Large intestine (tissue), 3 donors: Measurements from ENCODE around the gene RRH. TPM values are rescaled to one million over a fixed set of nuclear protein-coding genes. Genes with fewer than 3 reads are reported as not detected.
"Not testable (repeated sequence)": the region's sequence is repeated elsewhere in the genome, so short reads cannot be mapped to it uniquely, and the experiment has no call there.

Source experiments
- DNase-seq, 2 donors: peaks; one replicate each; pipeline versions ENCODE4 v3.0.0 to v3.0.0-alpha.2; 2013
- H3K27ac ChIP-seq: one replicate; pipeline ENCODE4 v1.5.1; 2013; ENCODE audit warnings: low read length
- H3K27me3 ChIP-seq: 2 replicates; pipeline ENCODE4 v1.6.1; 2013; ENCODE audit warnings: low read length; ENCODE audit not compliant: control insufficient read depth, insufficient read depth
- H3K36me3 ChIP-seq: 2 replicates; pipeline ENCODE4 v1.6.1; 2013; ENCODE audit warnings: low read length; ENCODE audit not compliant: control insufficient read depth, insufficient read depth
- H3K4me1 ChIP-seq: one replicate; pipeline ENCODE4 v1.6.1; 2013; ENCODE audit warnings: low read length; ENCODE audit not compliant: control insufficient read depth, insufficient read depth
- H3K4me3 ChIP-seq: one replicate; pipeline ENCODE4 v1.5.1; 2013; ENCODE audit warnings: low read length
- H3K9me3 ChIP-seq: one replicate; pipeline ENCODE4 v1.6.1; 2013; ENCODE audit warnings: mild to moderate bottlenecking, low read depth, low read length, moderate library complexity; ENCODE audit not compliant: control insufficient read depth
- WGBS: methylation state at CpG from one replicate; pipeline ENCODE4 v1.1.5; 2013; ENCODE audit warnings: low lambda C conversion rate; ENCODE audit not compliant: insufficient coverage; 5-methylcytosine and 5-hydroxymethylcytosine counted together
- polyA plus RNA-seq: library from polyadenylated mRNA; unstranded; fragments of 120-200 nt; gene quantifications from one replicate; pipeline ENCODE4 v1.2.1, GENCODE V29; 2013

RRH gene
- polyA plus RNA-seq, 1 donor = 0.28 TPM

- no CpG with 5 or more reads among the region's 2 CpGs for WGBS
- no peak for DNase-seq
- H3K27me3 ChIP-seq = no peaks in the 10 kb centered on the region
- no peaks in the 10 kb centered on the region for H3K4me1 ChIP-seq
- no peaks in the 10 kb centered on the region for H3K36me3 ChIP-seq
- no peak overlapping the region for H3K27ac ChIP-seq
- no peaks in the 10 kb centered on the region for H3K9me3 ChIP-seq
- no peak overlapping the region for H3K4me3 ChIP-seq
Observed at GRCh38 chr4:109872065-109872464, 44.3 kb downstream of the RRH start.

GRCh38 chr4:109872950-109873656 is 45.3 kb downstream of the RRH start:
- Histone ChIP-seq H3K9me3 (no peaks in the 10 kb centered on the region), H3K4me3 (no peak overlapping the region), H3K36me3 (no peaks in the 10 kb centered on the region), H3K27me3 (no peaks in the 10 kb centered on the region), H3K4me1 (no peaks in the 10 kb centered on the region), H3K27ac (no peak overlapping the region)
- DNase-seq = no peak
- 100% methylated on average over 2 of the region's 6 CpGs for WGBS

- no peaks in the 10 kb centered on the region for H3K27me3 ChIP-seq
- 80% methylated on average over 3 of the region's 11 CpGs for WGBS
- H3K4me3 ChIP-seq = no peak overlapping the region
- H3K36me3 ChIP-seq = no peaks in the 10 kb centered on the region
- H3K27ac ChIP-seq = no peak overlapping the region
- no peak for DNase-seq
- no peaks in the 10 kb centered on the region for H3K4me1 ChIP-seq
- no peaks in the 10 kb centered on the region for H3K9me3 ChIP-seq
Observed at GRCh38 chr4:109873791-109874514, 46.2 kb downstream of the RRH start.

GRCh38 chr4:109875106-109875505 is 47.3 kb downstream of the RRH start:
- Histone ChIP-seq H3K9me3 (no peaks in the 10 kb centered on the region), H3K36me3 (no peaks in the 10 kb centered on the region), H3K4me3 (no peak overlapping the region), H3K27me3 (no peaks in the 10 kb centered on the region), H3K4me1 (no peaks in the 10 kb centered on the region), H3K27ac (no peak overlapping the region)
- WGBS = 100% methylated on average over 1 of the region's 1 CpG
- no peak for DNase-seq

DNA sequence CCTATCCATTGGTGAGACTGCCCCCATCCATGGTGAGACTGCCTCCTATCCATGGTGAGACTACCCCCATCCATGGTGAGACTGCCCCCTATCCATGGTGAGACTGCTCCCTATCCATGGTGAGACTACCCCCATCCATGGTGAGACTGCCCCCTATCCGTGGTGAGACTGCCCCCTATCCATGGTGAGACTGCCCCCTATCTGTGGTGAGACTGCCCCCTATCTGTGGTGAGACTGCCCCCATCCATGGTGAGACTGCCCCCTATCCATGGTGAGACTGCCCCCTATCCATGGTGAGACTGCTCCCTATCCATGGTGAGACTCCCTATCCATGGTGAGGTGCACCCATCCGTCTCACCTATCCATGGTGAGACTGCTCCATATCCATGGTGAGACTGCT is 47.8 kb downstream of the RRH start:
- DNase-seq, H3K27ac ChIP-seq, H3K4me1 ChIP-seq, H3K9me3 ChIP-seq, H3K36me3 ChIP-seq, H3K4me3 ChIP-seq, H3K27me3 ChIP-seq: not testable (repeated sequence)
- no CpG with 5 or more reads among the region's 2 CpGs for WGBS

GRCh38 chr4:109876634-109877265 is 49.0 kb downstream of the RRH start:
- no peak overlapping the region for H3K4me3 ChIP-seq
- WGBS = 100% methylated on average over 1 of the region's 2 CpGs
- H3K36me3 ChIP-seq = no peaks in the 10 kb centered on the region
- H3K27ac ChIP-seq = no peak overlapping the region
- no peaks in the 10 kb centered on the region for H3K9me3 ChIP-seq
- no peaks in the 10 kb centered on the region for H3K4me1 ChIP-seq
- no peaks in the 10 kb centered on the region for H3K27me3 ChIP-seq
- DNase-seq = no peak

DNA sequence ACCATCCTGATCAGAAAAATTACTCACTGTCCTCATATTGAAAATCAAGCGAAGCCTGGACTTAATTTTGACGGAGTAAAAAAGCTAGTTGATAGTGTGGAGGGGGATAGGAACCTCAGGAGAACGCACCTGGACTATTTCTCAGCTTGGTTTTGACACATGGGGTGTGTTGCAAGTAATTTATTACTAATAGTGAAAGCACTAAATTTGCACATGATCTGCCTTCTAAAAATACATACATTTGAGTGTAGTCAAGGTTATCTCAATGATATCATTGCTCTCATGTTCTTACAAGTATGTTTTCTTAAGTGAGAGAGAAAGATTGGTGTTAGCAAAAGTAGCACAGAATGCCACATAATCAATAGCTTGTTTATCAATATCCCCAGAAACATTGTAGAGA is 49.6 kb downstream of the RRH start:
- no peaks in the 10 kb centered on the region for H3K4me1 ChIP-seq
- 100% methylated on average over 3 of the region's 3 CpGs for WGBS
- no peaks in the 10 kb centered on the region for H3K27me3 ChIP-seq
- DNase-seq = no peak
- H3K4me3 ChIP-seq = no peak overlapping the region
- H3K27ac ChIP-seq = no peak overlapping the region
- no peaks in the 10 kb centered on the region for H3K36me3 ChIP-seq
- H3K9me3 ChIP-seq = no peaks in the 10 kb centered on the region

- no peaks in the 10 kb centered on the region for H3K4me1 ChIP-seq
- WGBS = no CpG with 5 or more reads among the region's 2 CpGs
- H3K27me3 ChIP-seq = no peaks in the 10 kb centered on the region
- no peaks in the 10 kb centered on the region for H3K9me3 ChIP-seq
- DNase-seq = no peak
- H3K36me3 ChIP-seq = no peaks in the 10 kb centered on the region
- no peak overlapping the region for H3K4me3 ChIP-seq
- H3K27ac ChIP-seq = no peak overlapping the region
Observed at GRCh38 chr4:109878355-109878754, 50.6 kb downstream of the RRH start.

DNA sequence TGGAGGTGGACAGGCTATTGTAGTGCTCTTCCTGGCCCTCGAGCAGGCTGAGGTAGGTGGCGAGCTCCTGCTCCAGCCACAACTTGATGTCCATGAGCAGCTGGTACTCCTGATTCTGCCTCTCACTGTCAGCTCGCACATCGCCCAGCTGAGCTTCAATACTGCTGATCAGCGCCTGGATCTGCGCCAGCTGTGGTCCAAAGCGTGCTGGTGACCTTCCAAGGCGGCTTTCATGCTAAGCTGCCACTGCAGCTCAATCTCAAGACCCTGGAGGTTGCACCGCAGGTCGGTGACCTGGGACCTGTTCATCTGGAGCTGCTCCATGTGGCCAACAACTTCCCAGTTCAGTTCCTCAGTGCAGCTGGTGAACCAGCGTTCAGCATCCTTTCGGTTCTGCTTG is 51.3 kb downstream of the RRH start:
- H3K4me1 ChIP-seq = no peaks in the 10 kb centered on the region
- no peak overlapping the region for H3K4me3 ChIP-seq
- no peaks in the 10 kb centered on the region for H3K9me3 ChIP-seq
- H3K27me3 ChIP-seq = no peaks in the 10 kb centered on the region
- H3K27ac ChIP-seq = no peak overlapping the region
- no peak for DNase-seq
- no peaks in the 10 kb centered on the region for H3K36me3 ChIP-seq
- 100% methylated on average over 1 of the region's 12 CpGs for WGBS

- Histone ChIP-seq H3K27me3 (no peaks in the 10 kb centered on the region), H3K36me3 (no peaks in the 10 kb centered on the region), H3K27ac (no peak overlapping the region), H3K4me3 (no peak overlapping the region), H3K9me3 (no peaks in the 10 kb centered on the region), H3K4me1 (no peaks in the 10 kb centered on the region)
- WGBS = no CpG with 5 or more reads among the region's 7 CpGs
- DNase-seq = no peak
Observed at GRCh38 chr4:109879636-109880314, 52.0 kb downstream of the RRH start.
